GM12872 (cell line): ENCODE data around the gene ALPK1.

Experiments
- TF ChIP-seq, protein P1 (sequence below): IDR thresholded peaks from 3 replicates; pipeline ENCODE4 v1.5.1; 2011; ENCODE audit warnings: low read depth, mild to moderate bottlenecking, low read length, moderate library complexity; ENCODE audit not compliant: insufficient read depth

Gene ALPK1

DNA sequence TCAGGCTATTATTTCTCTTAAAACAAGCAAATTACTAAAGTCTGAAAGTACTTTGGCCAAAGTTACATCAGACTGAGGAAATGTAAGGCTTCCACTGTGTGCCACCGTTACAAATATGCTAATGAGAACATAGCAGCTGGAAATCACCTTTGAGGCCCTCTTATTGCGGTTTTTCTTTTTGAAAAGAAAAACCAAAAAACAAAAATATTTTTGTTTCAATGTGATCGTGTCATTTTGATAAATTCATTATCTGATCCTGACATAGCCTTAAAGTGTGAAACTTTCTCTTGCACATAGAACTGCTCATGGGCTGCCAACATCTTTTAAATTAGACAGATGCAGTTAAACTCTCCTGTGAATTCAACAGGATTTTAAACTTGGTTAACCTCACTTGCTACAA is 8.7 kb upstream of the ALPK1 start:
- TF ChIP-seq, protein P1, sequence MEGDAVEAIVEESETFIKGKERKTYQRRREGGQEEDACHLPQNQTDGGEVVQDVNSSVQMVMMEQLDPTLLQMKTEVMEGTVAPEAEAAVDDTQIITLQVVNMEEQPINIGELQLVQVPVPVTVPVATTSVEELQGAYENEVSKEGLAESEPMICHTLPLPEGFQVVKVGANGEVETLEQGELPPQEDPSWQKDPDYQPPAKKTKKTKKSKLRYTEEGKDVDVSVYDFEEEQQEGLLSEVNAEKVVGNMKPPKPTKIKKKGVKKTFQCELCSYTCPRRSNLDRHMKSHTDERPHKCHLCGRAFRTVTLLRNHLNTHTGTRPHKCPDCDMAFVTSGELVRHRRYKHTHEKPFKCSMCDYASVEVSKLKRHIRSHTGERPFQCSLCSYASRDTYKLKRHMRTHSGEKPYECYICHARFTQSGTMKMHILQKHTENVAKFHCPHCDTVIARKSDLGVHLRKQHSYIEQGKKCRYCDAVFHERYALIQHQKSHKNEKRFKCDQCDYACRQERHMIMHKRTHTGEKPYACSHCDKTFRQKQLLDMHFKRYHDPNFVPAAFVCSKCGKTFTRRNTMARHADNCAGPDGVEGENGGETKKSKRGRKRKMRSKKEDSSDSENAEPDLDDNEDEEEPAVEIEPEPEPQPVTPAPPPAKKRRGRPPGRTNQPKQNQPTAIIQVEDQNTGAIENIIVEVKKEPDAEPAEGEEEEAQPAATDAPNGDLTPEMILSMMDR: no peak

DNA sequence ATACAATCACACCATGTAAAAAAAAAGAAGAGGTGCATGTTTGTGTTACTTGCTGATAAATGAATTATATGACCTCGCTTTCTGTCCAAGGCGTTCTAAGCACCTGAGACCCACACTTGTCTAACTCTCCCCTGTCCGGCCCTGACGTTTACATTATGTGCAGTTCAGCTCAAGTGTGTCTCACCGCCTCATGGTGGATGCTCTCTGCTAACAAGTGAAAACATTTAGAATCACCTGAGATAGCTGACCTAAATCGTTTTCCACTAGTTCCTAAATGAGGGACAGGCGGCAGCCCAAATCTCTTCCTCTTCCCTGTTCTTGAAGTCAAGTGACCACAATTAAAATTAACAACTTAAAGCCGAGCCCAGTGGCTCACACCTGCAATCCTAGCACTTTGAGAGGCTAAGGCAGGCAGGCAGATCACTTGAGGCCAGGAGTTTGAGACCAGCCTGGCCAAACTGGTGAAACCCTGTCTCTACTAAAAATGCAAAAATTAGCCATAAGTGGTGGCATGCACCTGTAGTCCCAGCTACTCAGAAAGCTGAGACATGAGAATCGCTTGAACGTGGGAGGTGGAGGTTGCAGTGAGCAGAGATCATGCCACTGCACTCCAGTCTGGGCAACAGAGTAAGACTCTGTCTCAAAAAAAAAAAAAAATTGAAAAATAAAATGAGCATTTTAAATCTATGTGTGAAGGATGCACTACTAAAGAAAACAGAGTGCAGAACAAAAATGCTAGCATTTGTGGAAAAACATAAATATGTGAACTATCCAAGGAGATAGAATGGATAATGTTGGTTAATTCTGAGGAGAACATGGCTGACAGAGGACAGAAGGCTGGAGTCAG is 7.5 kb upstream of the ALPK1 start:
- TF ChIP-seq, protein P1: no peak

DNA sequence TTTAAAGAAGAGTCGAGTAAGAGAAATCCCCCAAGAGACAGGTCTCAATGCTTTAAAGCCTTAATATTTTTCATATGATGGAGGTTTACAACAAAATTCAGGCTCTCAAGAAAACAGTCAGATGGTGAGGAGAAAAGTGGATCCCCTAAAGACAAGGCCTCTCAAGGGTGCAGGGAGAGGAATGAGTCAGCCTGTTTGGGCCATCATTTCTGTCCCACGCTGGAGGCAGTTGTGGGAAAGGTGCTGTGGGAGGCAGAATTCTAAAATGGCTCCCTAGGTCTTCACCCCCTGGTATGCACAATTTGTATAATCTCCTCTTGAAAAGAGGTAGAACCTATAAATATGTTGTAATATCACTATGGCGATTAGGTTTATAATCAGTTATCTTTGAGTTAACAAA is 6.8 kb upstream of the ALPK1 start:
- TF ChIP-seq, protein P1: no peak

DNA sequence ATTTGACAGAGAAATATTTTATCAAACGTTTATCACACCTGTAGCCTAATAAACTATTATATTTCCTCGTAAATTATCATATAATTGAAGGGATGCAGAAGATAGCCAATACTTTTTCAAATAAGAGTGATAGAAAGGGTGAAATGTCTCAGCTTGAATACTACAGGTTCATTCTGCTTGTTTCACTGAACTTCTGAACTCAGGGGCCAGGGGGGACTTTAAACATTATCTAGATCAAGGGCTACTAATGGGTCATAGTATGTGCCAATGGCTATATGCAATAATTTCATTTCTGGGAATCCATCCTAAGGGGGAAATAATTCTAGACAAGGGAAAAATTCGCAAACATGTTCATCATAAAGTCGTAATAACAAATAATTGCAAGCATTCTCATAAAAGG is 2.6 kb downstream of the ALPK1 start:
- TF ChIP-seq, protein P1: no peak

DNA sequence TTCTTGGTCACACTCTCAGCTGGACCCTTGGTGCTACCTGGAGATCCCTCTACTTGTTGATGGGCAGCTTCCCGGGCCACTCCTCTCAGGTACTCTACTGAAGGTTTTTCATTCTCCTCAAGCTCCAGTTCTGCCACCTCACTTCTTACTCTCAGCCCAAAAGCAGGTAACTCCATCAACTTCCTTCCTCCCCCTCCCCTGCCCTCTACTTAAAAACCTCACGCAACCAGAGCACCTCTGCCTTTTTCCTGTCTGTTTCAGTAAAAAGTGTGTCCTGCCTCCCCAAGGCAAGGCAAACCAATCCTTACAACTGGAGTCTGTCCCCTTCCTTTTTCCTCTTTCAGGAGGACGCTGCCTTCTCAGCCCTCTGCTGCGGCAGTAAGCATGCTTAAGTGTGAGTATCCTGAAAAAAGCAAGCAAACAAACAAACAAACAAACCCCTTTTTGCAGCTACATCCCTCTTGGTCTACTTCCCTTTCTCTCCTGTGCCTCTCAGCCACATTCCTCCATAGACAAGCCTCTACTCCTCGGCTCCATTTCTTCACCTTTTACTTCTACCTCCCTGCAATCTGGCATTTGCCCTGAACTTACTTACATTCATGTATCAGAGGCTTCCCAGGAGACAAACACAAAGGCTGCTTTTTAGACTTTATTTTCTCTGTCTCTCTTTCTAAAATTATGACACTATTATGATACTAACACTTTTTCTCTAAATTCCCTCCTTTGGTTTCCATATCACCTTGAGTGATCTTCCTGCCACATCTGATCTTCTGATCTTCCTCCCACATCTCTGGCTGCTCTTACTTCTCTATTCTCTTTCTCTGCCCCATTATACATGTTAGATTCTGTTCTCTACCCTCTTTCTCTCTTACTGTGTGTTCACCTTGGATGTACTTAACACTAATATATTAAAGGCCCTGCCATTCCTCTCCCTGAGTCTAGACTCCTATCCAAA is 5.4 kb downstream of the ALPK1 start:
- TF ChIP-seq, protein P1: no peak

DNA sequence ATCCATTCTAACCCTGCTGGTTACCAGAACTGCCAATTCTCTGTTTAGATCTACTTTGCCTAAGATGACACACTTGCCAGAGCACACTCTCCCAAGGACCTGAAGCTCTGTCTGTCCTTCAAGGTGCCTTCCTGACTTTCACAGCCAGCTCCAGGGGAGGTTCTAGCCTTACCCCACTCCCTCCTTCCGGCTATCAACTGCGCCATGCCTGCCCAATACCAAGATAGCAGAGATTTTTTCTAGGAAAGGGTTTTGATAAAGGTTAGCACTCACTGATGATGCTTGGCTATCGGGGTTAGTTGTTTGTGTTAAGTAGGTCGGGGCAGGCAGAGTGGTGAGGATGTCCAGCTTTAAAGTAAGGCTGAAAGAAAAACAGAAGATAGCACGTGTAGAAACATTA is 14.3 kb downstream of the ALPK1 start:
- TF ChIP-seq, protein P1: no peak

DNA sequence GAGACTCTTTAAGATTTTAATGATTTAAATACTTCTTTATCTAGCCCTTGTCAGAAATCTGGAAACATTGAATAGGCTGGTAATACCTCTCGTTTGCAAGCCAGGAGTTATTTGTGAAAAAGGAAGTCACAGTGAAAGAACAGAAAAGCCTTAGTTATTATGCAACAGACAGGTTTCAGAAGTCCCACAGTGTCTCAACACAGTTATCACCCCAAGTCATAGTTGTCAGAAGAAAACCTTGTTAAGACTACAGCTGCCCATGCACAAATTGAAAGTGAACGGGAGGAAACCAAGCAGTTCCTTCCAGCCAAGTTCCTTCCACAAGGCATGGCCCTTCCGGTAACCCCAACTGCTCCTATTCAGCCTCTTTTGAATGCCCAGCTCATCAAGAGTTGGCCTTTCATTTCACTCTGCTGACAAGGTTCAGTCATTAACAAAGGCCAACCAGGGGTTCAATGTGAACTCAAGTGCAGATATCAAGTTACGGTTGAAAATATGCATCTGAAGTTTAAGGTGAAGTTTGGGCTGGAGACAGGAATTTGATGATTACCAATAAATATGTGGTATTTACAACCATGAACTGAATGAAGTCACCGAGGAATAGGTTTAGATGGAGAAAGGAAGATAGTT is 15.6 kb downstream of the ALPK1 start:
- TF ChIP-seq, protein P1: no peak
